Keratinocyte (primary cell): ENCODE measurements around the gene ABI3. TPM values are rescaled to one million over a fixed set of nuclear protein-coding genes. Genes with fewer than 3 reads are reported as not detected.
"Not testable (repeated sequence)": the region's sequence is repeated elsewhere in the genome, so short reads cannot be mapped to it uniquely, and the experiment has no call there.

Experiments
- DNase-seq: peaks from one replicate; pipeline ENCODE4 v3.0.0-alpha.2; 2011; ENCODE audit warnings: low read depth, missing footprints, low spot score
- FAIRE-seq: peaks from 2 replicates; lab custom pipeline; 2011; peaks lifted over from hg19 to GRCh38; lab: Jason Lieb, UNC
- H2AFZ ChIP-seq: 2 replicates; pipeline ENCODE4 v1.6.0; 2012; ENCODE audit warnings: low read length, control low read depth, inconsistent platforms; ENCODE audit not compliant: control insufficient read depth
- H3K27ac ChIP-seq: 2 replicates; pipeline ENCODE4 v1.5.1; 2011; ENCODE audit warnings: low read length; ENCODE audit not compliant: control insufficient read depth, insufficient read depth
- H3K27me3 ChIP-seq: 3 replicates; pipeline ENCODE4 v1.6.0; 2011; ENCODE audit warnings: low read length; ENCODE audit not compliant: control insufficient read depth, insufficient read depth; ENCODE audit errors: extremely low read depth
- H3K36me3 ChIP-seq, 2 experiments: 2 replicates in 1 of 2; 3 replicates in 1 of 2; pipeline ENCODE4 v1.5.1; 2011; ENCODE audit warnings: low read length in 2 of 2, mild to moderate bottlenecking in 1 of 2; ENCODE audit not compliant: control insufficient read depth in 2 of 2, insufficient read depth in 2 of 2; ENCODE audit errors: extremely low read depth in 1 of 2
- H3K4me1 ChIP-seq: 3 replicates; pipeline ENCODE4 v1.5.1; 2011; ENCODE audit warnings: low read length; ENCODE audit not compliant: control insufficient read depth, insufficient read depth; ENCODE audit errors: extremely low read depth
- H3K4me2 ChIP-seq: 3 replicates; pipeline ENCODE4 v1.6.0; 2011; ENCODE audit warnings: low read depth, low read length; ENCODE audit not compliant: control insufficient read depth, insufficient read depth; ENCODE audit errors: extremely low read depth
- H3K4me3 ChIP-seq, 3 experiments: fragments of 200-600 bp in 1 of 3; sonication (generic) in 1 of 3; 2 replicates in 2 of 3; 3 replicates in 1 of 3; pipeline ENCODE4 v1.5.1; 2011 to 2016; ENCODE audit warnings: low read length in 3 of 3, mild to moderate bottlenecking in 3 of 3, control low read depth in 2 of 3, inconsistent platforms in 1 of 3, low read depth in 1 of 3, mixed read lengths in 1 of 3, mixed run types in 1 of 3, moderate library complexity in 1 of 3; ENCODE audit not compliant: control insufficient read depth in 2 of 3, insufficient read depth in 2 of 3; ENCODE audit errors: extremely low read depth in 1 of 3
- H3K79me2 ChIP-seq: 2 replicates; pipeline ENCODE4 v1.6.0; 2012; ENCODE audit warnings: low read length; ENCODE audit not compliant: control insufficient read depth, insufficient read depth
- H3K9ac ChIP-seq: 3 replicates; pipeline ENCODE4 v1.6.0; 2011; ENCODE audit warnings: low read length; ENCODE audit not compliant: control insufficient read depth, insufficient read depth; ENCODE audit errors: extremely low read depth
- H3K9me1 ChIP-seq: 3 replicates; pipeline ENCODE4 v1.6.0; 2011; ENCODE audit warnings: low read length; ENCODE audit not compliant: control insufficient read depth, insufficient read depth; ENCODE audit errors: extremely low read depth
- H3K9me3 ChIP-seq: 2 replicates; pipeline ENCODE4 v1.5.1; 2012; ENCODE audit warnings: low read depth, low read length; ENCODE audit not compliant: control insufficient read depth
- H4K20me1 ChIP-seq: 3 replicates; pipeline ENCODE4 v1.6.0; 2011; ENCODE audit warnings: low read length; ENCODE audit not compliant: control insufficient read depth, insufficient read depth; ENCODE audit errors: extremely low read depth
- CTCF ChIP-seq, 3 experiments: IDR thresholded peaks in 1 of 3; conservative IDR thresholded peaks in 1 of 3; optimal IDR thresholded peaks in 1 of 3; 2 replicates in 2 of 3; 3 replicates in 1 of 3; pipeline versions ENCODE3 to v1.5.1; 2011; ENCODE audit warnings: low read length in 3 of 3, mild to moderate bottlenecking in 3 of 3, moderate library complexity in 2 of 3, control low read depth in 1 of 3, inconsistent platforms in 1 of 3; ENCODE audit not compliant: insufficient read depth in 2 of 3; ENCODE audit errors: extremely low read depth in 1 of 3
- EZH2 ChIP-seq: IDR thresholded peaks from one replicate; pipeline ENCODE4 v1.6.1; 2012; ENCODE audit warnings: inconsistent platforms, mild to moderate bottlenecking, low read length, moderate library complexity
- dilution Hi-C: fragments of 300-500 bp; cut with MboI; formaldehyde crosslinking; loops from one replicate; pipeline ENCODE4 v1.7.0; 2020; ENCODE audit warnings: low sequenced_read_pairs; ENCODE audit not compliant: extremely low pct_ligation_motif_present
- polyA plus RNA-seq, 5 experiments: library from polyadenylated mRNA; depleted of rRNA in 3 of 5; stranded (reverse) in 3 of 5; stranded (forward) in 1 of 5; unstranded in 1 of 5; fragments of >200 nt; gene quantifications; 1 replicate in 1 of 5; 2 replicates in 3 of 5; 3 replicates in 1 of 5; pipeline versions ENCODE4 v1.2.1 to v1.2.3, GENCODE V29; 2011 to 2012; ENCODE audit warnings: missing spikeins in 2 of 5, low read depth in 1 of 5, low replicate concordance in 1 of 5

Gene ABI3
- polyA plus RNA-seq, 1 donor (not counting 4 experiments of a cell fraction or from before 2014, with no cell fraction given) = not detected

GRCh38 chr17:49183341-49183740, 27.2 kb upstream of the ABI3 start:
- no peaks in the 10 kb centered on the region for H3K4me1 ChIP-seq
- dilution Hi-C loops = no loop called here
- H3K79me2 ChIP-seq = no peaks in the 10 kb centered on the region
- peaks cover 2% of the 10 kb centered on the region for H3K9me3 ChIP-seq
- no peak overlapping the region for H3K9ac ChIP-seq
- no peak overlapping the region for H3K27ac ChIP-seq
- no peaks in the 10 kb centered on the region for H3K36me3 ChIP-seq
- TF ChIP-seq CTCF (optimal IDR thresholded peaks at IDR 0.05 in 1 of 3, IDR thresholded peaks at IDR 0.05 in 1 of 3, conservative IDR thresholded peaks at IDR 0.05 in 1 of 3; ENCODE audit: extremely low read depth in 1 of 3, insufficient read depth in 2 of 3, low read length in 3 of 3) (no peak), EZH2 (no peak)
- FAIRE-seq (no peak), DNase-seq (no peak)
- no peaks in the 10 kb centered on the region for H3K27me3 ChIP-seq
- H3K9me1 ChIP-seq = no peaks in the 10 kb centered on the region
- no peak overlapping the region for H3K4me3 ChIP-seq
- no peak overlapping the region for H2AFZ ChIP-seq
- no peaks in the 10 kb centered on the region for H4K20me1 ChIP-seq
- no peak overlapping the region for H3K4me2 ChIP-seq

- Histone ChIP-seq H3K4me3 (no peak overlapping the region), H3K9me1 (no peaks in the 10 kb centered on the region), H3K9ac (no peak overlapping the region), H3K4me1 (no peaks in the 10 kb centered on the region), H2AFZ (no peak overlapping the region), H3K9me3 (peaks cover 2% of the 10 kb centered on the region), H3K79me2 (no peaks in the 10 kb centered on the region), H4K20me1 (no peaks in the 10 kb centered on the region), H3K4me2 (no peak overlapping the region), H3K27me3 (no peaks in the 10 kb centered on the region), H3K36me3 (no peaks in the 10 kb centered on the region), H3K27ac (no peak overlapping the region)
- DNase-seq (no peak), FAIRE-seq (no peak)
- dilution Hi-C loops = no loop called here
- TF ChIP-seq CTCF (optimal IDR thresholded peaks at IDR 0.05 in 1 of 3, IDR thresholded peaks at IDR 0.05 in 1 of 3, conservative IDR thresholded peaks at IDR 0.05 in 1 of 3; ENCODE audit: extremely low read depth in 1 of 3, insufficient read depth in 2 of 3, low read length in 3 of 3) = no peak
- no peak for TF ChIP-seq EZH2
Measured at GRCh38 chr17:49183801-49184200, 26.7 kb upstream of the ABI3 start.

- DNase-seq, H3K9me3 ChIP-seq, H3K4me3 ChIP-seq, H4K20me1 ChIP-seq, H3K9ac ChIP-seq, H3K27ac ChIP-seq, H3K36me3 ChIP-seq, H3K79me2 ChIP-seq, H3K27me3 ChIP-seq, H2AFZ ChIP-seq, dilution Hi-C loops, H3K4me1 ChIP-seq, H3K4me2 ChIP-seq, FAIRE-seq, H3K9me1 ChIP-seq: not testable (repeated sequence)
Measured at GRCh38 chr17:49184522-49184921, 26.0 kb upstream of the ABI3 start.

GRCh38 chr17:49185381-49185780, 25.1 kb upstream of the ABI3 start:
- H3K4me3 ChIP-seq, H3K36me3 ChIP-seq, H3K9me3 ChIP-seq, dilution Hi-C loops, H3K9ac ChIP-seq, H2AFZ ChIP-seq, H3K4me1 ChIP-seq, H4K20me1 ChIP-seq, H3K79me2 ChIP-seq, H3K4me2 ChIP-seq, FAIRE-seq, H3K9me1 ChIP-seq, H3K27me3 ChIP-seq, H3K27ac ChIP-seq, DNase-seq: not testable (repeated sequence)
